ENCODE results near the gene TMEM91. TPM values are rescaled to one million over a fixed set of nuclear protein-coding genes. Genes with fewer than 3 reads are reported as not detected.

The TMEM91 gene
- total and polyA plus RNA-seq, 9 of the 15 experiments (the other 6 are each of a cell fraction or from before 2014, with no cell fraction given): 1.2 to 5.2 (median 2.7) TPM

DNA sequence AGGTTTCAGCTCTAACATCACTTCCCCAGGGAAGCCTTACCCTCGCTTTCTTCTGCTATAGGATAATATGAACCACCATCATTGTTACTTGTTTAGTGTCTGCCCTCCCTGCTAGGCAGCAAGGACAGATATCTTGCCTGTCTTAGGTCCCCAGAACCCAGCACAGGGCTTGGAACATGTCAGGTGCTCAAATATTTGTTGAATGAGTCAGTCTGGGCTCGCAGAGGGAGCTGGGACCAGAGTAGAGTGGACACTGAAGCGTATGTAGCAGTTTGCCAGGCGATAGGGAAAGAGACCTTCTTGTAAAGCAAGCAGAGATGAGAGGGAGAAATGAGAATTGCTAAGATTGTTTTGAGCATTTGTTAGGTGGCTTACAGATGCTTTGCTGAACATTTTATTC lies 33.0 kb downstream of the TMEM91 start (continued):
- TF ChIP-seq JUND (IDR thresholded peaks at IDR 0.05; ENCODE audit: borderline replicate concordance, low read depth, low read length): peak; percentile 87
- peak; percentile 84; the same call in 2 of the 3 replicates for TF ChIP-seq JUND (tag; IDR thresholded peaks at IDR 0.05; ENCODE audit: borderline replicate concordance, low read depth, low read length)
- 0 out of 4 replicates have a peak, but pooled peaks of 1 of the 2 experiments have one; percentile 48 for TF ChIP-seq TEAD1 (CRISPR knock-in tag; IDR thresholded peaks at IDR 0.05)
- no peak for TF ChIP-seq VEZF1 (CRISPR knock-in tag; IDR thresholded peaks at IDR 0.05)
- TF ChIP-seq, protein P1, sequence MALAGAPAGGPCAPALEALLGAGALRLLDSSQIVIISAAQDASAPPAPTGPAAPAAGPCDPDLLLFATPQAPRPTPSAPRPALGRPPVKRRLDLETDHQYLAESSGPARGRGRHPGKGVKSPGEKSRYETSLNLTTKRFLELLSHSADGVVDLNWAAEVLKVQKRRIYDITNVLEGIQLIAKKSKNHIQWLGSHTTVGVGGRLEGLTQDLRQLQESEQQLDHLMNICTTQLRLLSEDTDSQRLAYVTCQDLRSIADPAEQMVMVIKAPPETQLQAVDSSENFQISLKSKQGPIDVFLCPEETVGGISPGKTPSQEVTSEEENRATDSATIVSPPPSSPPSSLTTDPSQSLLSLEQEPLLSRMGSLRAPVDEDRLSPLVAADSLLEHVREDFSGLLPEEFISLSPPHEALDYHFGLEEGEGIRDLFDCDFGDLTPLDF (CRISPR knock-in tag; IDR thresholded peaks at IDR 0.05): no peak
- TF ChIP-seq ATF3 (IDR thresholded peaks at IDR 0.05): peak; percentile 69
- no peak for TF ChIP-seq ATF3 (CRISPR knock-in tag; conservative IDR thresholded peaks at IDR 0.05)
- no peak for TF ChIP-seq CBFA2T2 (conservative IDR thresholded peaks at IDR 0.05)

Measured in K562 (cell line).